Cardiac fibroblast (primary cell): ENCODE measurements around the gene STX8.

Experiments
- DNase-seq, 2 donors: peaks; one replicate each; pipeline versions ENCODE4 v3.0.0 to v3.0.0-alpha.2; 2010; ENCODE audit warnings: low read depth in 2 of 2
- H3K4me3 ChIP-seq, 2 donors: replicated peaks in 1 of 2; 1 replicate in 1 of 2; 2 replicates in 1 of 2; pipeline ENCODE4 v1.5.1; 2011; ENCODE audit warnings: low read depth in 2 of 2, low read length in 2 of 2, mild to moderate bottlenecking in 2 of 2, moderate library complexity in 1 of 2
- CTCF ChIP-seq: IDR thresholded peaks from one replicate; pipeline ENCODE4 v1.5.1; 2011; ENCODE audit warnings: low read depth, mild to moderate bottlenecking, low read length, inconsistent platforms

STX8 gene

GRCh38 chr17:9240659-9241370, 334.8 kb downstream of the STX8 start:
- DNase-seq: peak; percentile 55 to 67
- peak overlapping the region in 1 of 2 donors; percentile 32 for H3K4me3 ChIP-seq

GRCh38 chr17:9239793-9240658, 335.6 kb downstream of the STX8 start:
- TF ChIP-seq CTCF: no peak
- peak overlapping the region; percentile 40 to 45 for H3K4me3 ChIP-seq
- DNase-seq: peak; percentile 65 to 70

More at GRCh38 chr17:9240659-9241370, 334.8 kb downstream of the STX8 start:
- no peak for TF ChIP-seq CTCF

GRCh38 chr17:9239246-9239792, 336.3 kb downstream of the STX8 start:
- DNase-seq: no peak
- no peak for TF ChIP-seq CTCF
- peak overlapping the region; percentile 40 to 45 for H3K4me3 ChIP-seq

GRCh38 chr17:9238340-9239245, 337.0 kb downstream of the STX8 start:
- no peak for DNase-seq
- TF ChIP-seq CTCF: no peak
- H3K4me3 ChIP-seq: no peak overlapping the region

GRCh38 chr17:9237661-9238301, 337.8 kb downstream of the STX8 start:
- no peak for TF ChIP-seq CTCF
- H3K4me3 ChIP-seq: no peak overlapping the region
- no peak for DNase-seq

- no peak overlapping the region for H3K4me3 ChIP-seq
- no peak for TF ChIP-seq CTCF
- DNase-seq: no peak
These were observed 338.6 kb downstream of the STX8 start for GRCh38 chr17:9237053-9237410.
